HG02571 (cell line): ENCODE data around the gene PARP15.
"Not testable (repeated sequence)": the region's sequence is repeated elsewhere in the genome, so short reads cannot be mapped to it uniquely, and the experiment has no call there.

Experiments used
- ATAC-seq: cut with Tn5 transposase; IDR thresholded peaks from one replicate; pipeline ENCODE4 v1.9.1; 2021; ENCODE audit warnings: mild to moderate bottlenecking, moderate library complexity; ENCODE audit not compliant: unreplicated experiment

Gene PARP15

GRCh38 chr3:122577409-122578031 is at the start of gene PARP15:
Gene PARP15, plus strand, starts transcription at chr3:122577650. Its CDS starts 18 bp downstream, at chr3:122577668.
- no peak for ATAC-seq

GRCh38 chr3:122530164-122530563 is 47.3 kb upstream of the PARP15 start:
- ATAC-seq: no peak

DNA sequence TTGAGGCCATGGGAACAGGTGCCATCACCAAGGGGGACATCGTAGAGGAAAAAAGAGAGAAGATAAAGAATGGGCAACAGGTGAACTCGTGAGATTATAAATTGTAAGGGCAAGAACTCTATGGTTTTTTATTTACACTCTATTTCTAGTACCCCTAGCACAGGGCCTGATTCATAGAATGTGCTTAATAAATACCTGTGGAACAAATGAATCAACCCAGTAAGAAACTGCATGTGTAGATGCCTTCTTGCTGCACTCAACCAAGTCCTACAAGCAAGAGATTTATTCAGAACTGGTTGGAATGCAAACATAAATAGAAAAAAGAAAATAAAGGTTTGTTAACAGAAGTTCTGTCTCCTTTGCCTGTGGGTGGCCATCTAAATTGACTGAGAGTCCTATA is 44.0 kb upstream of the PARP15 start:
- no peak for ATAC-seq

DNA sequence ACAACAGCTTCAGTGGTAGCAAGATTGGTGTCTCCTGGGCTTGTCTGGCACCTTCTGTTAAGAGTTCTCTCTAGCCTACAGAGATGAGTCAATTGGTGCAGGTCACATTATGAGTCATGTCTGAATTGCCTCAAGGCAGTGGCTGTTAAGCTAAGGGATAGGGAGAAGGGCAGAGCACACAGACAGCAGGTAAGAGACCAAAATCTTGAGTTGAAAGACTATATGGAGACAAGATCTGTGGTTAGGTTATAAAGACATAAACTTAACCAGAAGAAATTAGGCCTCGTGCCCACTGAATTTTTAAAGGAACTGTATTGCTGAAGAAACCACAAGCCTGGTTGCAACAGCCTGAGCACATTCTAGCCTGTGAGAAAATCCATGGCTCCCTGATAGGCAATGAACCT is 43.5 kb upstream of the PARP15 start:
- peak; percentile 96 for ATAC-seq

DNA sequence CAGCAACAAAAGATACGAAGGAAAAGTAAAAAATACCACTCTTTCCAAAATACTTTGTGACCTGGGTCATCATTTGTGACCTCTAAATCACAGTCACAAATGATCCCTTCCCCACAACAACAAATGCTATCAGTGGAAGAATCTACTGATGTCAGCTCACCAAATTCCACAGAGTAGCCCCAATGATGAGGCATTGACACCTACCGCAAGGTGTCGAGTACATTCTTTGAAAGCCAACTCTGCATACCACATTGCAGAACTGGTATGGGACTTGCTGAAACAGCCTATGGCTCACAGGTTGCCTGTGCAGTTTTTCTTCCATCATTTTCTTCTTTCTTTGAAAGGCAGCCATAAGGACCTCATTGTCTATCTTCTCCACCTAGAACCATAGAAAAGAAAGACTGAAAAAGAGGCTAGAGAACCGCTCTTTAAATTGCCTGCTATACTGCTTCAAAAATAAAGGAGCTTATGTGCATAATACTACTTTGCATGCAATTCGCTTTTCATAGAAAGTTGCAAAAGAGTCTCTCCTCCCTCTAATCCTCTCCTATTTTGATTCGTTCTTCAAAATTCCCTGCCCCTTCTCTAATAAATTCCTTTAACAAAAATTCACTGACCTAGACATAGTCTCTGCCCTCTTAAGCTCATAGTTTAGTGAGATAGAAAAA is 41.4 kb upstream of the PARP15 start:
- ATAC-seq: no peak

DNA sequence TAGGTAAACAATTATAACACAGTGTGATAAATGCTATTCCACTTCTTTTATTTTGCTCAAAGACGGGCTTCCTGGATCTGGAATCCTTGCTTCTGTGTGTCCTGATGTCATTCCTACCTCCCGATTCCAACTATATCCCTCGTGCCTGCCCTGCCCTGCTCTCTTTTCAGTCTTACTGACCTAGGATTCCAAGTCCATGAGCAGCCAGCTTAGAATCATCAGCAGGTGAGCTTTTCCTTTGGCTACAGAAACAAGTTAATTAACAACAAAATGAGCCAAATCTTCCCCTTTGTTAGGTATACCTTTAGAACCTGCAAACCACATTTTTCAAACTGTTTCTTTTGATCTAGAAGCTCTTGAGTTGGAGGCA is 40.8 kb upstream of the PARP15 start:
- no peak for ATAC-seq

- ATAC-seq: no peak
Observed at GRCh38 chr3:122538956-122539490, 38.4 kb upstream of the PARP15 start.

DNA sequence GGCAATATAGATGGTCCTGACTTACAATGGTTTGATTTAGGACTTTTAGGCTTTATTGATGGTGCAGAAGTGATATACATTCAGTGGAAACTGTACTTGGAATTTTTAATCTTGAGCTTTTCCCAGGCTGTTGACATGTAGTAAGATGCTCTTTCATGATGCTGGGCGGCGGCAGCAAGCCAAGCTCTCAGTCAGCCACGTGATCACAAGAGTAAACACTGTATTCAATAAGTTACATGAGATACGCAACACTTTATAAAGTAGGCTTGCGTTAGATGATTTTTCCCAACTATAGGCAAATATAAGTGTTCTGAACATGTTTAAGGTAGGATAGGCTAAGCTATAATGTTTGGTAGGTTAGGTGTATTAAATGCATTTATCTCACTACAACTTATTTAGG is 31.3 kb upstream of the PARP15 start:
- no peak for ATAC-seq

DNA sequence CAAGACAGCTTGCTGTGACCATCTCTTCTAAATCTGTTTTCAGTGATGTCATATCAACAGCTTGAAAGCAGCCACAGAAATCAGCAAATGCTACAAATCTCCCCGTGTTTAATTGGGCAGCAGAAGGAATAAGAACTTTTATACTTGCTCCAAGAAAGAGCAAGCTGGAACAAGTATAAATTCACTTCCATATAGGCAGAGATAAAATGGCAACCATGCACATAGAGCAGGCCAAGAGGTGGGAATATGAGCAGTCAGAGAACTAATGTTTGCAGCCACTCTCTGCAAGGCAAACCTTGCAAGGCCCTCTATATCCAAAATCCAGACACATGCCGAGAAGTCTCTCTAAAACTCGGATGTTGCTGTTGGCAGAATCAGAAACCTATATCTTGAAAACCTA is 29.4 kb upstream of the PARP15 start:
- no peak for ATAC-seq

DNA sequence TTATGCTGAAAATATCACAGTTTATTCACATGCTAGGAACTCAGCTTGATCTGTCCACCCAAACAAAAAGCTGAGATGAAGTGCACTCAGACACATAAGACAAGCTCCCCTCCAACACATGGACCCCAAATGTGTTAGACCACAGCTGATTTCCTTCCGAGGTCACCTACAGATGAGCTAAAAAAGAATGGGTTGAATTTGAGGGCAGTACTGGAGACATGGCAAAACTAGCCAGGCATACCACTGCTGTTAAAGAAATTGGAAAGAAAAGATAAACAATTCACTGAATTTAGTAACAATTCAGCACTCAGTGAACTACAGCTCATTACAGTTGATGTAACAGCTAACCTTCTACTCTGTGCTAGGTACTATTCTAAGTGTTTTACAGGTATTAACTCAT is 28.8 kb upstream of the PARP15 start:
- no peak for ATAC-seq

GRCh38 chr3:122553171-122553570 is 24.3 kb upstream of the PARP15 start:
- no peak for ATAC-seq

GRCh38 chr3:122555275-122556071 is 22.0 kb upstream of the PARP15 start:
- ATAC-seq: no peak

DNA sequence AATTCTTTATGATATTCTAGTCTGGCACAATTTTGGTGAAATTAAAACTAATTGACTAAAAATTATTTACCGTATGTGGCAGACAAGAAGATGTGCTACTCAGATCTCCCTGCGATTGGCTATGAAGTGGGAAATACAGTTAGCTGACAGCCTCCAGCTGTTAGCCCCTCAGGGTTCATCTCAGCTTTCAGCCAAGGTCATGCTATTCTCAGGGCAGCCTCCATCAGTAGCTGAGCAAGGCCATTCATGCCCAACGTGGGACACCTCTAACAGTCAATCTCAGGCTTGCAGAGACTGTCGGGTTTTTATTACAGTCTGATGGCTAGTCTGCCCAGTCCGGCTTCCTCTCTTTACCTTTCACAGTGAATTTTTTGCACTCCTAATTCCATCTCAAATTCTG is 20.1 kb upstream of the PARP15 start:
- ATAC-seq: no peak

DNA sequence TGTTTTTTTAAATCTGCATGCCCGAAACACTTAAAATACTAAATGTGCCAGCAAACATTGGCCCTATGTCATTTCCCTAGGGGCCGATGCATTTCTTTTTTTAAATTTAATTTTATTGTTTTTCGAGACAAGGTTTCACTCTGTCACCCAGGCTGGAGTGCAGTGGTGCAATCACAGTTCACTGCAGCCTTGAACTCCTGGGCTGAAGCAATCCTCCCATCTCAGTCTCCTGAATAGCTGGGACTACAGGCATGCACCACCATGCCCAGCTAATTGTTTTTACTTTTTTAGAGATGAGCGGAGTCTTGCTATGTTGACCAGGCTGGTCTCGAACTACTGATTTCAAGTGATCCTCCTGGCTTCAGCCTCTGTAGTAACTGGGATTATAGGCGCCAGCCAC is 18.8 kb upstream of the PARP15 start:
- ATAC-seq: no peak

DNA sequence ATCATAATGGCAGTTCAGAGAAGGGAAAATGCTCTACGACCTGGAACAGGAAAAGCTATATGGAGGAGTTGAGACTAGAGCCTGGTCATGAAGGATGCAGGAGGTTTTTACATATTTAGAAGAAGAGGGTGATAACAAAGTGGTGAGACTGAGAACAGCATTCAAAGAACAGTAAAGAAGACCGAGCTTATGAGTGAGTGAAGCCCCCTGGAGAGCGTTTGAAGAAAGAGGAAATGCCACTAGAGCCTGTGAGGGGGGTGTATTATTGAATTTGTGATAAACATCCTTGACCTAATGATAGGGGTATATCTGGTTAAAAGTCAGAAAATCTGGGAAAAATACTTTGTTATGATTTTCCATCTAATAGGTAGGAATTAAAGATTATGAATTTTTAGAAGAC is 17.5 kb upstream of the PARP15 start:
- no peak for ATAC-seq

- no peak for ATAC-seq
Observed at GRCh38 chr3:122560680-122561079, 16.8 kb upstream of the PARP15 start.

DNA sequence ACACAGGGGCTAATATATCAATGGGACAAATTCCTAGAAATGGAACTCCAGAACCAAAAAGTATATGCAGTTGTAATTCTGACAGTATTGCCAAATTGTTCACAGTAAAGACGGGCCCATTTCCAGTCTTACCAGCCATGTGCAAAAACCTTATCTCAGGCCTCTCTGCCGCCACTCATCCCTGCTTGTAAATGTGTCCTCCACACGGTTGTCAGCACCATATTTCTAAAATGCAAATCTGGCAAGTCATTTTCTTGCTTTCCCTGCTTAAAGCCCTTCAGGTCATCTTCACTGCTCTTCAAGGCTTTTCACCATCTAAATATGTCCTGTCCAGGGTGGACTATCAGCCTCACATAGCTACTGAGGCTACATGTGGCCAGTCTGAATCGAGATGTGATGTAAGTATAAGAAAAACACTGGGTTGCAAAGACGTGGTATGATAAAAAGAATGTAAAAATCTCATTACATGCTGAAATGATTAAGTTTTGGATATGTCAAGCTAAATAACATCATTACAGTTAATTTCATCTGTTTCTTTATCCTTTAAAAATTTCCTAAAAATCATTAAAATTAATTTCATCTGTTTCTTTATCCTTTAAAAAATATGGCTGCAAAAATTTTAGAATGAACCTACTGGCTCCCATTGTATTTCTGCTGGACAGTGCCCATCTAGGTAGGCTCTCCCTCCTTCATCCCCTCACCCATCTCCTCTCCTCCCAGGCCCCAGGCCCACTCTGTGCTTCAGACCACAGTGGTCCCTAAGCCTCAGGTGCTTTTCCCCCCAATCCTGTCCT is 14.3 kb upstream of the PARP15 start:
- no peak for ATAC-seq

GRCh38 chr3:122563717-122564025 is 13.8 kb upstream of the PARP15 start:
- ATAC-seq: no peak

GRCh38 chr3:122564155-122564912 is 13.1 kb upstream of the PARP15 start, which contains the start of the genes DTX3L and PARP9:
Gene DTX3L, plus strand, starts transcription at chr3:122564338. Its CDS starts 89 bp downstream, at chr3:122564427.
Gene PARP9, minus strand, starts transcription at chr3:122564300. Its CDS starts 4,680 bp downstream, at chr3:122559620.
- peak; percentile 60 for ATAC-seq

DNA sequence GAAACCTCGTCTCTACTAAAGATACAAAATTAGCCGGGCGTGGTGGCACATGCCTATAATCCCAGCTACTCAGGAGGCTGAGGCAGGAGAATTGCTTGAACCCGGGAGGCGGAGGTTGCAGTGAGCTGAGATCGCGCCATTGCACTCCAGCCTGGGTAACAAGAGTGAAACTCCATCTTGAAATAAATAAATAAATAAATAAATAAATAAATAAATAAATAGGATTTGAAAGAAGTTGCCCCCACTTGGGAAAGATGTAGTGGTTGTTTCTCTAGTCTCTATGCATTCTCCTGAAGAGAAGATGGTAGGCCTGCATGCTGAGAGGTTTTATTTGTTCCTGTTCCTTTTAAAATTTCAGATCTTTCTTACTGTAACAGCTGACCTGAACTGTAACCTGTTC is 9.3 kb upstream of the PARP15 start:
- not testable (repeated sequence) for ATAC-seq
